Erythroblast (primary cell): Measurements from ENCODE around the gene SCYGR6.
"Not testable (repeated sequence)": the region's sequence is repeated elsewhere in the genome, so short reads cannot be mapped to it uniquely, and the experiment has no call there.

ENCODE experiments used
- DNase-seq, 2 experiments: peaks; one replicate each; lab custom pipeline; 2025; lab: John Stamatoyannopoulos, UW
- GATA1 ChIP-seq: IDR thresholded peaks from 2 replicates; pipeline ENCODE4 v1.6.1; 2011; ENCODE audit warnings: low read depth, mild to moderate bottlenecking, control low read depth, low read length, moderate library complexity
- POLR2A ChIP-seq: IDR thresholded peaks from 2 replicates; pipeline ENCODE4 v1.6.1; 2011; ENCODE audit warnings: mild to moderate bottlenecking, low read length

SCYGR6 gene, protein sequence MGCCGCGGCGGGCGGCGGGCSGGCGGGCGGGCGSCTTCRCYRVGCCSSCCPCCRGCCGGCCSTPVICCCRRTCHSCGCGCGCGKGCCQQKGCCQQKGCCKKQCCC

DNA sequence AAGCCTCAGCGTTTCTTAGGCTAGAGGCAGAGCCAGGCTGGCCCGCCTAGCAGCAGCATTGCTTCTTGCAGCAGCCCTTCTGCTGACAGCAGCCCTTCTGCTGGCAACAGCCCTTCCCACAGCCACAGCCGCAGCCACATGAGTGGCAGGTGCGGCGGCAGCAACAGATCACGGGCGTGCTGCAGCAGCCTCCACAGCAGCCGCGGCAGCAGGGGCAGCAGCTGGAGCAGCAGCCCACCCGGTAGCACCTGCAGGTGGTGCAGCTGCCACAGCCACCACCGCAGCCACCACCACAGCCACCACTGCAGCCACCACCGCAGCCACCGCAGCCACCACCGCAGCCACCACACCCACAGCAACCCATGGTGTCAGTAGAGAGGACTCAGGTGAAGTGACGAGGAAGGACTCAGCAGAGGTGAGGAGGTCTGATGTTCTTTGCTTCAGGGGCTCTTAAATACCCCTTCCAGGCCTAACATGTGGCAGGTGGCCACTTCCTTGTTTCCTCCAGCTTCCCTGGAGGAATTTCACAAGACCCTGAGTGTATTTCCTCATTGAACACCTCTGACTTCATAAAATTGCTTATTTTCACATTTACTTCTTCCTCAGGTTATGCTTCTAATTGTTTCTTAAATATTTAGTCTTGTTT is at the start of gene SCYGR6:
TSS of gene SCYGR6 (minus strand) at position 364 of the 646 bp plus-strand sequence. CDS start at position 364, 0 bp downstream.
- TF ChIP-seq GATA1 (no peak), POLR2A (no peak)
- DNase-seq, result no peak

DNA sequence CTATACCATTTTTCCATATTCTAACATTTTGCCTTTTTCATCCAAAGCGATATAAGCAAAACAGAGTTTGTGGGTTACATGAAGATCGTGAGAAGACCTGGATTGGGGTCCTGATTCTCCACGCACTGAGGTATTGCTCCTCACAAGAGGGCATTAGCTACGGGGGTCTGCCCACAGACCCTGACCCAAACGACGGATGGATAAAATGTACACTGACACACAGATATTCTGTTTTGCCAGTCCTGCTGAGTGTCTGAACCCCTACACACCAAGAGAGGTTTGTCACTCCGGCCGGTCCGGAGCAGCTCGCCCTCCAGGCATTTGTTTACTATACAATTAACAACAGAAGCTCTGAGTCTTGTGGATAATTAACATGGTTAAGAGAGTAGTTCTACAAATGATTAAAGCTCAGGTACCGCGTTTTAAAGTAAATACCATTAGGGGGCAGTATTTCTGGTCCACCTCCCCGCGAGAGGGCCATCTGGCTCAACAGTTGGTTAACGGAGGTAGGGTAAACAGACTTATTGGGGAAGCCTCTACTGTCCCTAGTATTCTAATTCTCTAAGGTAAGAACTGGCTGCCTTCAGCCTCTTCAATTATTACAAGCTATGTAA is 49.6 kb upstream of the SCYGR6 start:
- DNase-seq, result peak in 1 of 2 experiments; percentile 6
- TF ChIP-seq GATA1, result no peak
- TF ChIP-seq POLR2A, result no peak

DNA sequence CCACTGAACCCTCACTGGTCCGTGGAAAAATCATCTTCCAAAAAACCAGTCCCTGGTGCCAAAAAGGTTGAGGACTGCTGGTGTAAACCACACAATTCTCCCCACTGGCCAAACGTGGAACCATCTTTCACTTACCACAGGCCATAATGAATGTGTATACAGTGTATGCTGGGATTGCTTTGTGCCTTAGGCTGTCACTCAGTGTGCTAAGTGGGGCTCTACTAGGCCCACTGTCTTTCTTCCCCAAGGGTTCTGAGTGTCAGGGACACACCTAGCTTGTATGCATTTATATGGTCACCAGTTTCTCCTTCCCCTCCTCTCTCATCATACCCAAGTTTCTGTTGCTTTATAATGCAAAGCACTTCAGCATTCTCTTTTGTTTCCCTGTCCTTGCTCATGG is 48.4 kb upstream of the SCYGR6 start:
- no peak for TF ChIP-seq POLR2A
- DNase-seq, result no peak

DNA sequence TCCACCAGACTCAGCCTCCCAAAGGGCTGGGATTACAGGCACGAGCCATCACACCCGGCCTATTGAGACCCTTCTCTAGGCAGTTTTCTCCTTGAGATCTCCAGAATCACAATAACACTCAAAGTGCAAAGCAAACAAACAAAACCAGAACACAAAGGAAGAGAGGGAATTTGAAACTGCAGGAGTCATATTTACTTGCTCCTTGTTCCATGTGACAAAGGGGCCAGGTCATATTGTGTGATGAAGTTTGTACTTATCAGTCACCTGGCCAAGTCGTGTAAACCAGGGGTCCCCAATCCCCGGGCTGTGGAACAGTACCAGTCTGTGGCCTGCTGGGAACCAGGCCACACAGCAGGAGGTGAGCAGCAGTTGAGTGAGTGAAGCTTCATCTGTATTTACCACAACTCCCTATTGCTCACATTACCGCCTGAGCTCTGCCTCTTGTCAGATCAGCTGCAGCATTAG is 47.7 kb upstream of the SCYGR6 start:
- no peak for DNase-seq
- TF ChIP-seq POLR2A (no peak), GATA1 (no peak)

DNA sequence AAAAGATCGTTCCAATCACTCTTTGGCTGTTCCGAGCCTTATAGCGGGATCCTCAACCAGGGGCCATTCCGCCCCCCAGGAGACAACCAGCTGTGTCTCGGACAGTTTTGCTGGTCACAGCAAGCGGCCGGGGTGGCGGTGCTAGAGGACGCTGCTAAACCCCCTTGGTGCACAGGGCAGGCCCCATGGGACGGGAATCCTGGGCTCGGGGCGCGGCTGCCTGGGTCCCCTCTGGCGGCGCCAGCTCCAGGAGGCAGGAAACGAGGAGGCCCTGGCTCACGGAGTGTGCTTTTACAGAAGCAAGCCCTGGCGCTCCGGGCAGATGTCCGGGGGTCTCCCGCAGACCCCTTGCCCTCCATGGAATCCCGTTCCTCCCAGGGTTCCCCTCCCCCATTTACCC is 43.3 kb upstream of the SCYGR6 start:
- no peak for DNase-seq
- TF ChIP-seq POLR2A (no peak), GATA1 (no peak)

DNA sequence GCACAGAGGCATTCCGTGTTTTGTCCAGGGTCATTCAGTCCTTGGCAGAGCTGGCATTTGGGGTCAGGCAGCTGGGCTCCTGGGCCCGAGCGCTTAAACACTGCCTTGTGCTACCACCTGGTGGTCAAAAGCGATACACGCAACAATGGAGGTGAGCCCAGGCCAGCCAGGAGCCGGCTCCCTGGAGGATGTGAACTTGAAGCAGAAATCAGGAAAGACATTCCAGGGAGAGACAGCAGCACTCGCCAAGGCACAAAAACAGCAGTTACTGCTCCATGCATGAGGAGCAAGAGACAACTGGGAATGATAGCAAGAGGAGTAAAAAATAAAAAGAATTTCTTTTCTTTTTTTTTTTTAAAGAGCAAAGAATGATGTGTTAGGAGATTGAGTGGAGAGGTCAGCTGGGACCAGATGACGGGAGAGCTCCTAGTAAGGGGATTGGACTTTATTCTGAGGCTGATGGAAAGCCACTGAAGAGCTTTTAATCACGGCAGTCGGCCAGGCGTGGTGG is 41.9 kb upstream of the SCYGR6 start:
- TF ChIP-seq GATA1 (no peak), POLR2A (no peak)
- peak; percentile 53 to 75 for DNase-seq

DNA sequence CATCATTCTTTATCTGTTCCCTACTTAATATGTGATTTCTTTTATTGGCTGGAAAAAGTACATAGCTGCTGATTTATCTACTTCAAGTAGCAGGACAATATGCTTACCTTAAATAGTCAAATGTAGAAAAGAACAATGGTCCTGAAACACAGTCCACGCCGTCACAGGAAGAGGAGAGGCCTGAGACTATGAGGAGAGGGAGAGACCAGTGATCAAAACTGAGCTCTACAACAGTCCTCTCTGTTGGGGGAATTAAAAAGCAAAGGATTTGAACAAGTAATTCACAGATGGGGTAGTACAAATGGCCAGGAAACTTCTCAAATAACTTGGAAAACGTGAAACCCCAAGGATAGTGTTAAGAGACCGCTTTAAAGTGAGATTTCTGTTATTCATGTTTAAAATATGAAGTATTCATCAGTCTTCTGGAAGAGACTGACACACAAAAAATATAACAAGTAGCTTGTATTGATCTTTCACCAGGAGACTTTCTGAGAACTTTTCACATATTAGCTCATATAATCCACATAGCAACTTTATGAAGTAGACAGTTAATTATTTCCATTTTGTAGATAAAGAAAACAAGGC is 41.3 kb upstream of the SCYGR6 start:
- TF ChIP-seq GATA1, result no peak
- no peak for TF ChIP-seq POLR2A
- DNase-seq, result no peak

DNA sequence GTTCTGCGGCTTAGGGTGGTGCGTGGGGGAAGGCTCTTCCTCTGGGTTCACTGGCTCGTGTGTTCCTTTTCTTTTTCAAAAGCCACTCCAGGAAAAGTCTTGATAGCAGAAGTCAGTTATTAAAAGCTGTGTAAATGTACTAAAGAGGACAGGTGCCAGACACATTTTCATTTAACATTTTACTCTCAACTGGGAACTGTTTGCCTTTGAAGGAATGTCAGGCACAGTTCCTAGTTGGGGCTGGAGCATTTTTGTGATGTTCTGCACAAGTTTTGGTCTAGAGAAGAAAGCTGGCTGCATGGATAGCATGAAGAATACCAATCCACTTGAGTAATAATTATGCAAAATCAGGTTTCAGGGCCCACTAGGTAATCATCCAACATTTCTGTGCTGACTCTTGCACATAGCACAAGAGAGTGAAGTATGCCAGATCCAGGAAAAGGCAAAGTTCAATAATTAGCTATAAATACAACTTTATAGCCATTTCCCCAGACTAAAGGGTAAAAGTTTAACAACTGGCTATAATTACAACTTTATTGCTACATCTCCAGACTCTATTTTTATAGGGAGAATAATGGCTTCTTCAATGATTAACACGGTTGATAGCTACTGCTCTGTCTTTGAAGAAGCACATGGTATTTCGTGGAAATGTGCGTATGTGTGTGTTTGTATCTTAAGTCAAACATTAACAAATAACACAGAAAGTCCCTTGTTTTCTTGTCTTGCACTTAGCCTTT is 37.4 kb upstream of the SCYGR6 start:
- no peak for DNase-seq
- TF ChIP-seq GATA1 (no peak), POLR2A (no peak)

DNA sequence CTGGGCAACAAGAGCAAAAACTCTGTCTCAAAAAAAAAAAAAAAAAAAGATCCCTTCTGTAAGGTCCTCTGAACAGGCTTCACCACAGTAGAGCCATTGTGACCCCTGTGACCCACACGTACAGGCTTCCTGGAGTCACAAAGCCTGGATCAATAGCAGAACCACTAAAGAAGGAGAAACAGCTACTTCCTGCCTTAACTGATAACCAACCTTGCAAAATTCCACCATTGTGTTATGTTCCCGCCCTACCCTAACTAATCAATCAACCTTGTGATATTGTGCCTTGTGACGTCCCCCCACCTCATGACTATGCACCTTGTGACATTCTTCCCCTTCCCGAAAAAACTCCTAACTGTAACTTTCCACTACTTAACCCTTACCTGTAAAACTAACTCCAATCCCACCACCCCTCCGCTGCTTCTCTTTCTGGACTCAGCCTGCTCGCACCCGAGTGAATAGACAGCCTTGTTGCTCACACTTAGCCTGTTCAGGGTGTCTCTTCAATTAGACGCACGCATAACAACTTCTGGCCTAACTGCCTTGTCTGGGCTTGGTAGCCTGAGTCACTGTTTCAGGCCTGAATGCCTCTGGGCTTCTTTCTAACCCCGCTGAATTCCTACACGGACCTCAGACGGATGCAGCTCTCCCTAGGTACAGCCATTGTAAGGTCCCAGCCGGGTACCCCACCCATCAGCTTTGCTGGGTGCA is 35.0 kb upstream of the SCYGR6 start:
- no peak for TF ChIP-seq POLR2A
- TF ChIP-seq GATA1, result no peak
- no peak for DNase-seq

DNA sequence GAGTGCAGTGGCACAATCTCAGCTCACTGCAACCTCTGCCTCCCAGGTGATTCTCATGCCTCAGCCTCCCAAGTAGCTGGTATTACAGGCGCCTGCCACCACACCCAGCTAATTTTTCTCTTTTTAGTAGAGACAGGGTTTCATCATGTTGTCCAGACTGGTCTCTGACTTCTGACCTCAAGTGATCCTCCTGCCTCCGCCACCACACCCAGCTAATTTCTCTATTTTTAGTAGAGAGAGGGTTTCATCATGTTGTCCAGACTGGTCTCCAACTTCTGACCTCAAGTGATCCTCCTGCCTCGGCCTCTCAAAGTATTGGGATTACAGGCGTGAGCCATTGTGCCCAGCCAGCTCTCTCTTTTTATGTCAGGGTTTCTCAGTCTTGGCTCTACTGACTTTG is 31.7 kb upstream of the SCYGR6 start:
- DNase-seq, result not testable (repeated sequence)

DNA sequence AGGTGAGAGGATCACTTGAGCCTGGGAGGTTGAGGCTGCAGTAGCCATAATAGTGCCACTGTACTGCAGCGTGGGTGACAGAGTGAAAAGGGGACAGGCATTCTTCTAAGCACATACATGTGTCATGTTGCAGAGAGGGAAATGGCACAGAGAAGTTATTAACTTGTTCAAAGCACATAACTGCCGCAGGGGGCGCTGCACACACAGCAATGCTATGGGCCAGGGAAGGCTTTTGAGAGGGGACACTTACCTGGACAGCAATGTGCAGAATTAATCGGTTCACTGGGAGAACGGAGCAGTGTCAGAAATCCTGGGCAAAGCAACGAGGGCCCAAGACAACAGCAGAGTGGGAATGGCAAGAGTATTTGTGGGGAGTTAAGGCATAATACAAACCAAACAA is 23.5 kb upstream of the SCYGR6 start:
- TF ChIP-seq POLR2A, result no peak
- no peak for TF ChIP-seq GATA1
- peak; percentile 12 to 31 for DNase-seq

DNA sequence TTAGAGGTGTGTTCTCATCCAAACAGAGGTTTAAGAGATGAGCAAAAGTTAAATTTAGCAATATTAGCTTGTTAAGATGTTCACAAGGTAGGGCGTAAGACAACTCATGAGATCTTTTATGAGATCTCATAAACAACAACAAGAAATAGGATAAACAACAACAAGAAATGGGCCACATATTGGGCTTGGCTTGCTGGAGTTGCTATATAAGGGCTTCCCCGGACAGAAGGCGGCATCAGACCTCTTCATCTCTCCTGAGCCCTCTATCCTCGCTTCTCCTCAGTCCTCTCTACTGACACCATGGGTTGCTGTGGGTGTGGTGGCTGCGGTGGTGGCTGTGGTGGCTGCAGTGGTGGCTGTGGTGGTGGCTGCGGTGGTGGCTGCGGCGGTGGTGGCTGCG is 21.0 kb upstream of the SCYGR6 start, which contains the start of gene SCYGR8:
TSS of gene SCYGR8 (plus strand) at position 301 of the 400 bp plus-strand sequence. CDS start at position 301, 0 bp downstream.
- TF ChIP-seq POLR2A (no peak), GATA1 (no peak)
- no peak for DNase-seq

DNA sequence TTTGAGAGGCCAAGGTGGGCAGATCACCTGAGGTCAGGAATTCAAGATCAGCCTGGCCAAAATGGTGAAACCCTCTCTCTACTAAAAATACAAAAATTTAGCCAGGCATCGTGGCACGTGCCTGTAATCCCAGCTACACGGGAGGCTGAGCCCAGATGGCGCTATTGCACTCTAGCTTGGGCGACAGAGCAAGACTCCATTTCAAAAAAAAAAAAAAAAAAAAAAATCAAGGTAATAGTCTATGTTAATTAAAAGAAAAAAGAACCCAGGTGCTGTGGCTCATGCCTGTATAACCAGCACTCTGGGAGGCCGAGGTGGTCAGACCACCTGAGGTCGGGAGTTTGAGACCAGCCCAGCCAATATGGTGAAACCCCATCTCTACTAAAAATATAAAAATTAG is 16.1 kb upstream of the SCYGR6 start:
- peak; percentile 8 to 11 for DNase-seq

DNA sequence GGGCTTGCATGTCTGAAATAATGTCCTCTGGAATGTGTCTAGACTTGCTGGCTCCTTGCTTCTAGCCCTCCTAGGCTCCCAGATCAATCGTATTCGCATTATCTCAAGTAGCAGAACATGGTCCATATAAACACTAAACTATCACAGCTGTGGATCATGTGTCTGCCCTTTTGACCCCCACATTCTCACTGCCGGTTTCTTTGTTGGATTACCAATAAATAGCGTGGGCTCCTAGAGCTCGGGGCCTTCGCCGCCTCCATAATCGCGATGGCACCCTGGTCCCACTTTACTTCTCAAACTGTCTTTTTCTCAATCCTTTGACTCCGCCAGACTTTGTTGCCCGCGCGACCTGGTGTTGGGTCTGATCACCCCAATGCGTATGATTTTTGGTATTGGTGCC is 14.8 kb upstream of the SCYGR6 start:
- TF ChIP-seq POLR2A (no peak), GATA1 (no peak)
- DNase-seq, result no peak
